Endothelial cell of umbilical vein (primary cell): ENCODE data around the gene PCSK6. TPM values are rescaled to one million over a fixed set of nuclear protein-coding genes. Genes with fewer than 3 reads are reported as not detected.

Source experiments
- BruUV-seq: library from RNA; stranded (reverse); fragments of 400-500 nt; replicated peaks from 2 replicates; lab custom pipeline; 2021; lab: Mats Ljungman, UMichigan
- CTCF ChIA-PET: fragments of 300-600, 350-600 bp; sonication (Branson Sonifier 250); formaldehyde crosslinking; loops from one replicate; lab custom pipeline; 2021; ENCODE audit warnings: antibody characterized with exemption, inconsistent platforms; lab: Charles Lee
- POLR2A ChIA-PET: fragments of 300-600, 350-600 bp; sonication (Branson Sonifier 250); formaldehyde crosslinking; loops from one replicate; lab custom pipeline; 2021; ENCODE audit warnings: antibody characterized with exemption, inconsistent platforms; lab: Charles Lee
- DNase-seq: peaks from one replicate; pipeline ENCODE4 v3.0.0-alpha.2; 2011; ENCODE audit warnings: low read depth, low spot score
- FAIRE-seq: peaks from 2 replicates; lab custom pipeline; 2011; peaks lifted over from hg19 to GRCh38; lab: Jason Lieb, UNC
- H2AFZ ChIP-seq: 2 replicates; pipeline ENCODE4 v1.6.0; 2012; ENCODE audit warnings: low read depth, low read length, control low read depth, inconsistent platforms
- H3K27ac ChIP-seq: 2 replicates; pipeline ENCODE4 v1.5.1; 2011; ENCODE audit warnings: low read depth, mild to moderate bottlenecking, control low read depth, low read length, moderate library complexity; ENCODE audit not compliant: insufficient read depth
- H3K27me3 ChIP-seq, 2 experiments: 2 replicates each; pipeline versions ENCODE4 v1.6.0 to v1.6.1; 2011; ENCODE audit warnings: low read length in 2 of 2, mixed read lengths in 1 of 2; ENCODE audit not compliant: control insufficient read depth in 2 of 2, insufficient read depth in 2 of 2
- H3K36me3 ChIP-seq, 2 experiments: 2 replicates in 1 of 2; 3 replicates in 1 of 2; pipeline ENCODE4 v1.5.1; 2011; ENCODE audit warnings: low read length in 2 of 2, mild to moderate bottlenecking in 1 of 2, moderate library complexity in 1 of 2; ENCODE audit not compliant: control insufficient read depth in 2 of 2, insufficient read depth in 2 of 2; ENCODE audit errors: extremely low read depth in 1 of 2
- H3K4me1 ChIP-seq: 3 replicates; pipeline ENCODE4 v1.5.1; 2011; ENCODE audit warnings: mild to moderate bottlenecking, low read length; ENCODE audit not compliant: control insufficient read depth, insufficient read depth; ENCODE audit errors: extremely low read depth
- H3K4me2 ChIP-seq: 2 replicates; pipeline ENCODE4 v1.6.1; 2011; ENCODE audit warnings: low read length, control low read depth, mixed read lengths; ENCODE audit not compliant: insufficient read depth
- H3K4me3 ChIP-seq, 3 experiments: fragments of 200-600 bp in 1 of 3; sonication (generic), shearing (Covaris generic) in 1 of 3; replicated peaks in 1 of 3; 2 replicates each; pipeline ENCODE4 v1.5.1; 2011 to 2016; ENCODE audit warnings: control low read depth in 3 of 3, low read length in 3 of 3, mild to moderate bottlenecking in 2 of 3, inconsistent platforms in 1 of 3, low read depth in 1 of 3, moderate library complexity in 1 of 3; ENCODE audit not compliant: insufficient read depth in 1 of 3
- H3K79me2 ChIP-seq: 2 replicates; pipeline ENCODE4 v1.6.0; 2012; ENCODE audit warnings: low read length, inconsistent platforms; ENCODE audit not compliant: control insufficient read depth, insufficient read depth
- H3K9ac ChIP-seq: replicated peaks from 2 replicates; pipeline ENCODE3; 2011; ENCODE audit warnings: low read length, control low read depth; ENCODE audit not compliant: insufficient read depth; ENCODE audit errors: extremely low read depth
- H3K9me1 ChIP-seq: replicated peaks from 3 replicates; pipeline ENCODE4 v1.6.0; 2011; ENCODE audit warnings: mild to moderate bottlenecking, low read length; ENCODE audit not compliant: control insufficient read depth, insufficient read depth; ENCODE audit errors: extremely low read depth
- H3K9me3 ChIP-seq: replicated peaks from 2 replicates; pipeline ENCODE4 v1.5.1; 2012; ENCODE audit warnings: low read length, inconsistent platforms; ENCODE audit not compliant: control insufficient read depth, insufficient read depth
- H4K20me1 ChIP-seq: replicated peaks from 2 replicates; pipeline ENCODE3; 2011; ENCODE audit warnings: mild to moderate bottlenecking, low read length; ENCODE audit not compliant: control insufficient read depth, insufficient read depth; ENCODE audit errors: extremely low read depth
- EZH2 ChIP-seq: IDR thresholded peaks from 2 replicates; pipeline ENCODE4 v1.6.1; 2012; ENCODE audit warnings: borderline replicate concordance, low read depth, mild to moderate bottlenecking, moderate library complexity, low read length, inconsistent platforms; ENCODE audit not compliant: severe bottlenecking
- FOS ChIP-seq: IDR thresholded peaks from 2 replicates; pipeline ENCODE4 v1.6.1; 2011; ENCODE audit warnings: mild to moderate bottlenecking, low read length, moderate library complexity, borderline replicate concordance; ENCODE audit not compliant: insufficient read depth
- GATA2 ChIP-seq: IDR thresholded peaks from 2 replicates; pipeline ENCODE4 v1.7.0; 2011; ENCODE audit warnings: low read depth, mild to moderate bottlenecking, moderate library complexity, mixed read lengths, low read length; ENCODE audit not compliant: insufficient read length, insufficient read depth
- JUN ChIP-seq: IDR thresholded peaks from 2 replicates; pipeline ENCODE4 v1.6.1; 2011; ENCODE audit warnings: borderline replicate concordance, low read depth; ENCODE audit not compliant: insufficient read length, insufficient read depth
- MAX ChIP-seq: IDR thresholded peaks from 2 replicates; pipeline ENCODE4 v1.6.1; 2011; ENCODE audit not compliant: insufficient read depth, insufficient read length
- MYC ChIP-seq: IDR thresholded peaks from one replicate; pipeline ENCODE4 v1.6.1; 2011; ENCODE audit warnings: mild to moderate bottlenecking, low read depth, low read length
- POLR2A ChIP-seq: IDR thresholded peaks from 2 replicates; pipeline ENCODE4 v1.6.1; 2012; ENCODE audit warnings: low read depth, mild to moderate bottlenecking, control low read depth, low read length
- POLR2AphosphoS5 ChIP-seq: IDR thresholded peaks from 2 replicates; pipeline ENCODE4 v1.6.1; 2012; ENCODE audit warnings: low read depth, mild to moderate bottlenecking, control low read depth, low read length, moderate library complexity; ENCODE audit not compliant: insufficient read depth
- dilution Hi-C: fragments of 300-500 bp; cut with MboI; formaldehyde crosslinking; loops from one replicate; pipeline ENCODE4 v1.15.0; 2019; ENCODE audit warnings: low sequenced_read_pairs; ENCODE audit not compliant: extremely low pct_ligation_motif_present
- intact Hi-C: fragments of 100-400 bp; cut with micrococcal nuclease; formaldehyde crosslinking; loops from one replicate; pipeline ENCODE4 v1.10.0; 2022
- polyA plus RNA-seq, 4 experiments: library from polyadenylated mRNA; depleted of rRNA in 3 of 4; stranded (reverse) in 3 of 4; unstranded in 1 of 4; fragments of >200 nt; gene quantifications; 2 replicates each; pipeline versions ENCODE4 v1.2.1 to v1.2.3, GENCODE V29; 2011 to 2012; ENCODE audit warnings: missing spikeins in 1 of 4
- total RNA-seq: library from RNA; stranded (reverse); gene quantifications from 2 replicates; pipeline ENCODE4 v1.2.3, GENCODE V29; 2021
- TF ChIP-seq, protein P1 (sequence below), 2 donors: IDR thresholded peaks; 1 replicate in 1 of 2; 2 replicates in 1 of 2; pipeline ENCODE4 v1.5.1; 2011; ENCODE audit warnings: low read length in 2 of 2, mild to moderate bottlenecking in 2 of 2, moderate library complexity in 2 of 2, control low read depth in 1 of 2, inconsistent platforms in 1 of 2, low read depth in 1 of 2; ENCODE audit not compliant: insufficient read depth in 1 of 2; ENCODE audit errors: extremely low read depth in 1 of 2

Gene PCSK6
- total and polyA plus RNA-seq, 2 donors (not counting 3 experiments of a cell fraction or from before 2014, with no cell fraction given), result 0.18 to 0.69 TPM

DNA sequence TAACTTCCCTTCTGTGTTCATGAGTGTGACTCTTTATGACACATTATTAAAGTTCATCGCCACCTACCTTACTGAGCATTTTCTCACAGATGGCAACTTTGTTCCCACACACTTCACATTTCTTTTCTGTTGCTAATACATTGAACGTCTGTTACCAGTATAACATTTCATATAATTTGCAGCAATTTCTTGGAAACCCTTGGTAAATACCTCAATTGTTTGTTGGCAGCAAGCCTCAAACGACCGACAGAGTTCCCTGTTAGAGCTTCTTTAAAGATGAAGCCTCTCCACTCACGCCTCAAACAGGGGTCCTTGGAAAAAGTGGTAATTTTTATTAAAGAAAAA is 234.5 kb downstream of the PCSK6 start:
- H3K27ac ChIP-seq, result no peak overlapping the region

More for the DNA sequence above, 234.5 kb downstream of the PCSK6 start:
- Histone ChIP-seq H3K9me3 (no peaks in the 10 kb centered on the region), H4K20me1 (no peaks in the 10 kb centered on the region), H3K27me3 (no peaks in the 10 kb centered on the region), H3K79me2 (peaks cover 12% of the 10 kb centered on the region), H3K9ac (no peak overlapping the region), H3K36me3 (no peaks in the 10 kb centered on the region), H3K9me1 (no peaks in the 10 kb centered on the region), H2AFZ (no peak overlapping the region), H3K4me1 (peaks cover 22% of the 10 kb centered on the region), H3K4me3 (no peak overlapping the region), H3K4me2 (no peak overlapping the region)
- DNase-seq (no peak), FAIRE-seq (no peak)
- CTCF ChIA-PET, result interaction anchor here (1.2 to 2.6 kb wide), 11 partner anchors 8 to 246 kb away, joined by 3 to 14 read pairs (median 6); no protein-coding TSS in a partner anchor
- POLR2A ChIA-PET, result interaction anchor here (0.8 kb wide), 1 partner anchor 133 kb away, joined by 3 read pairs; no protein-coding TSS in a partner anchor
- no TSS peak for BruUV-seq
- dilution Hi-C loops, result no loop called here
- intact Hi-C loops, result loop anchor here (5.0 to 10.0 kb wide), 2 partner anchors 183 to 650 kb away; partner anchors contain the start of genes ASB7 and LINS1
- TF ChIP-seq POLR2A (no peak), MYC (no peak), GATA2 (no peak), POLR2AphosphoS5 (no peak), EZH2 (no peak), JUN (no peak), FOS (no peak), MAX (no peak)
- TF ChIP-seq, protein P1, sequence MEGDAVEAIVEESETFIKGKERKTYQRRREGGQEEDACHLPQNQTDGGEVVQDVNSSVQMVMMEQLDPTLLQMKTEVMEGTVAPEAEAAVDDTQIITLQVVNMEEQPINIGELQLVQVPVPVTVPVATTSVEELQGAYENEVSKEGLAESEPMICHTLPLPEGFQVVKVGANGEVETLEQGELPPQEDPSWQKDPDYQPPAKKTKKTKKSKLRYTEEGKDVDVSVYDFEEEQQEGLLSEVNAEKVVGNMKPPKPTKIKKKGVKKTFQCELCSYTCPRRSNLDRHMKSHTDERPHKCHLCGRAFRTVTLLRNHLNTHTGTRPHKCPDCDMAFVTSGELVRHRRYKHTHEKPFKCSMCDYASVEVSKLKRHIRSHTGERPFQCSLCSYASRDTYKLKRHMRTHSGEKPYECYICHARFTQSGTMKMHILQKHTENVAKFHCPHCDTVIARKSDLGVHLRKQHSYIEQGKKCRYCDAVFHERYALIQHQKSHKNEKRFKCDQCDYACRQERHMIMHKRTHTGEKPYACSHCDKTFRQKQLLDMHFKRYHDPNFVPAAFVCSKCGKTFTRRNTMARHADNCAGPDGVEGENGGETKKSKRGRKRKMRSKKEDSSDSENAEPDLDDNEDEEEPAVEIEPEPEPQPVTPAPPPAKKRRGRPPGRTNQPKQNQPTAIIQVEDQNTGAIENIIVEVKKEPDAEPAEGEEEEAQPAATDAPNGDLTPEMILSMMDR (IDR thresholded peaks at IDR 0.05; ENCODE audit: extremely low read depth in 1 of 2, insufficient read depth in 1 of 2, low read depth in 1 of 2, low read length in 2 of 2), result no peak
